HepG2 (cell line): ENCODE data around the gene CCRL2.

Experiments used
- CHD2 ChIP-seq: IDR thresholded peaks from 2 replicates; pipeline ENCODE4 v1.6.1; 2011; ENCODE audit warnings: low read depth, low read length, improper control_type of control experiment
- MZF1 ChIP-seq: sonication (generic); formaldehyde crosslinking; IDR thresholded peaks from 2 replicates; pipeline ENCODE4 v1.8.1; 2023; ENCODE audit warnings: mild to moderate bottlenecking, missing genetic modification reagents, borderline replicate concordance
- PHF20 ChIP-seq: sonication (generic); formaldehyde crosslinking; IDR thresholded peaks from 2 replicates; pipeline ENCODE4 v1.5.0; 2020; ENCODE audit warnings: mild to moderate bottlenecking, missing genetic modification reagents
- POLR2A ChIP-seq, 2 experiments: IDR thresholded peaks; 2 replicates each; pipeline ENCODE4 v1.6.1; 2011; ENCODE audit warnings: low read depth in 2 of 2, low read length in 2 of 2, mild to moderate bottlenecking in 1 of 2, moderate library complexity in 1 of 2; ENCODE audit not compliant: insufficient read depth in 1 of 2
- SMAD3 ChIP-seq: sonication (generic); formaldehyde crosslinking; IDR thresholded peaks from 2 replicates; pipeline ENCODE4 v1.4.0; 2020; ENCODE audit warnings: missing genetic modification reagents
- ZNF75D ChIP-seq: sonication (generic); formaldehyde crosslinking; IDR thresholded peaks from 2 replicates; pipeline ENCODE4 v1.8.1; 2023; ENCODE audit warnings: missing genetic modification reagents, mild to moderate bottlenecking, borderline replicate concordance
- ZSCAN22 ChIP-seq: sonication (generic); formaldehyde crosslinking; IDR thresholded peaks from 2 replicates; pipeline ENCODE4 v1.4.0; 2020; ENCODE audit warnings: mild to moderate bottlenecking, missing genetic modification reagents

GRCh38 chr3:46395766-46396530 is 11.1 kb upstream of the CCRL2 start:
- TF ChIP-seq SMAD3 (CRISPR knock-in tag) (no peak), POLR2A (IDR thresholded peaks at IDR 0.05; ENCODE audit: insufficient read depth in 1 of 2, low read depth in 2 of 2, low read length in 2 of 2) (no peak), ZNF75D (no peak), MZF1 (CRISPR knock-in tag) (no peak), PHF20 (no peak), ZSCAN22 (CRISPR knock-in tag) (no peak), CHD2 (no peak)
